Naive thymus-derived CD4-positive, alpha-beta T cell (primary cell): Measurements from ENCODE around the gene SIL1. TPM values are rescaled to one million over a fixed set of nuclear protein-coding genes. Genes with fewer than 3 reads are reported as not detected.
"Not testable (repeated sequence)": the region's sequence is repeated elsewhere in the genome, so short reads cannot be mapped to it uniquely, and the experiment has no call there.

Experiments used
- ATAC-seq: fragments of 150-1000 bp; cut with Tn5 transposase; 2 replicates; pipeline ENCODE4 v1.10.0; 2021; ENCODE audit warnings: mild to moderate bottlenecking, moderate library complexity
- CTCF ChIA-PET: fragments of 350-600 bp; sonication (Branson Sonifier 250); formaldehyde crosslinking; loops from one replicate; lab custom pipeline; 2021; ENCODE audit warnings: antibody characterized with exemption; lab: Charles Lee
- POLR2A ChIA-PET: fragments of 350-600 bp; sonication (Branson Sonifier 250); formaldehyde crosslinking; loops from one replicate; lab custom pipeline; 2021; ENCODE audit warnings: antibody characterized with exemption, inconsistent platforms; lab: Charles Lee
- DNase-seq, 9 donors: peaks; one replicate each; pipeline versions ENCODE4 v3.0.0 to v3.0.0-alpha.2; 2020 to 2022; ENCODE audit warnings: mixed read lengths in 1 of 9
- H3K27ac ChIP-seq: one replicate; pipeline ENCODE4 v1.7.0; 2013; ENCODE audit warnings: mild to moderate bottlenecking, low read depth, low read length, moderate library complexity
- H3K27me3 ChIP-seq, 2 donors: one replicate each; pipeline ENCODE4 v1.7.0; 2013; ENCODE audit warnings: low read length in 2 of 2, mild to moderate bottlenecking in 2 of 2, moderate library complexity in 2 of 2; ENCODE audit not compliant: control insufficient read depth in 2 of 2, insufficient read depth in 2 of 2
- H3K36me3 ChIP-seq, 3 experiments: 1 replicate in 2 of 3; 2 replicates in 1 of 3; pipeline ENCODE4 v1.7.0; 2013; ENCODE audit warnings: low read length in 3 of 3, mild to moderate bottlenecking in 3 of 3, moderate library complexity in 1 of 3; ENCODE audit not compliant: insufficient read depth in 3 of 3, control insufficient read depth in 2 of 3
- H3K4me1 ChIP-seq, 2 donors: one replicate each; pipeline ENCODE4 v1.7.0; 2013; ENCODE audit warnings: low read length in 2 of 2, mild to moderate bottlenecking in 2 of 2, moderate library complexity in 1 of 2; ENCODE audit not compliant: control insufficient read depth in 2 of 2, insufficient read depth in 2 of 2
- H3K4me3 ChIP-seq: 2 replicates; pipeline ENCODE4 v1.7.0; 2013; ENCODE audit warnings: mild to moderate bottlenecking, low read length
- H3K9me3 ChIP-seq, 3 experiments: 1 replicate in 2 of 3; 2 replicates in 1 of 3; pipeline ENCODE4 v1.7.0; 2013; ENCODE audit warnings: low read length in 3 of 3; ENCODE audit not compliant: control insufficient read depth in 2 of 3
- H3K27ac Mint-ChIP-seq, 9 donors: one replicate each; pipeline ENCODE4 v1.8.0; 2020 to 2022; ENCODE audit warnings: mixed read lengths in 9 of 9, mild to moderate bottlenecking in 8 of 9, moderate library complexity in 5 of 9, inconsistent platforms in 2 of 9
- H3K27me3 Mint-ChIP-seq, 5 donors: one replicate each; pipeline ENCODE4 v1.8.0; 2021 to 2022; ENCODE audit warnings: mixed read lengths in 5 of 5, mild to moderate bottlenecking in 1 of 5
- H3K36me3 Mint-ChIP-seq, 5 donors: one replicate each; pipeline ENCODE4 v1.8.0; 2020 to 2022; ENCODE audit warnings: mixed read lengths in 5 of 5, mild to moderate bottlenecking in 3 of 5, inconsistent platforms in 1 of 5
- H3K4me1 Mint-ChIP-seq, 7 donors: one replicate each; pipeline ENCODE4 v1.8.0; 2020 to 2022; ENCODE audit warnings: mixed read lengths in 7 of 7, mild to moderate bottlenecking in 3 of 7, inconsistent platforms in 1 of 7
- H3K4me3 Mint-ChIP-seq, 10 donors: one replicate each; pipeline ENCODE4 v1.8.0; 2020 to 2022; ENCODE audit warnings: mild to moderate bottlenecking in 10 of 10, mixed read lengths in 10 of 10, moderate library complexity in 6 of 10, inconsistent platforms in 2 of 10
- H3K9me3 Mint-ChIP-seq, 11 donors: one replicate each; pipeline ENCODE4 v1.8.0; 2020 to 2022; ENCODE audit warnings: mixed read lengths in 11 of 11, mild to moderate bottlenecking in 4 of 11, inconsistent platforms in 1 of 11, moderate library complexity in 1 of 11
- intact Hi-C, 2 donors: fragments of 100-400 bp; cut with micrococcal nuclease; formaldehyde crosslinking; loops; one replicate each; pipeline ENCODE4 v1.15.1; 2023
- polyA plus RNA-seq, 2 donors: library from polyadenylated mRNA; unstranded; fragments of 300-500 nt; fragmentation: Illumina TruSeq; gene quantifications; one replicate each; pipeline ENCODE4 v1.2.3, GENCODE V29; 2021
- total RNA-seq, 6 experiments: library from RNA in 5 of 6; stranded (reverse) in 5 of 6; gene quantifications; 1 replicate in 5 of 6; 2 replicates in 1 of 6; pipeline ENCODE4 v1.2.3 and lab custom pipeline; 2021 to 2026

The SIL1 gene
- total and polyA plus RNA-seq, 7 experiments from 2014 or later, result 10.6 to 27.1 (median 17.9) TPM

GRCh38 chr5:138926688-138927448 is 271.3 kb downstream of the SIL1 start:
- no peaks in the 10 kb centered on the region for H3K9me3 Mint-ChIP-seq
- H3K4me1 Mint-ChIP-seq, result no peaks in the 10 kb centered on the region
- no peaks in the 10 kb centered on the region for H3K36me3 ChIP-seq
- no peaks in the 10 kb centered on the region for H3K9me3 ChIP-seq
- H3K27me3 ChIP-seq, result no peaks in the 10 kb centered on the region
- no peak overlapping the region for H3K4me3 ChIP-seq
- CTCF ChIA-PET, result no interaction called here
- H3K36me3 Mint-ChIP-seq, result peaks cover 0 to 7% (median 0%) of the 10 kb centered on the region in 5 donors
- no peak overlapping the region for H3K27ac ChIP-seq
- peak overlapping the region in 1 of 9 donors; percentile 9 for H3K27ac Mint-ChIP-seq
- ATAC-seq (no peak), DNase-seq (no peak)
- POLR2A ChIA-PET, result no interaction called here
- intact Hi-C loops, result no loop called here
- no peak overlapping the region for H3K4me3 Mint-ChIP-seq
- H3K27me3 Mint-ChIP-seq, result peaks cover 0 to 4% (median 0%) of the 10 kb centered on the region in 5 donors
- no peaks in the 10 kb centered on the region for H3K4me1 ChIP-seq

DNA sequence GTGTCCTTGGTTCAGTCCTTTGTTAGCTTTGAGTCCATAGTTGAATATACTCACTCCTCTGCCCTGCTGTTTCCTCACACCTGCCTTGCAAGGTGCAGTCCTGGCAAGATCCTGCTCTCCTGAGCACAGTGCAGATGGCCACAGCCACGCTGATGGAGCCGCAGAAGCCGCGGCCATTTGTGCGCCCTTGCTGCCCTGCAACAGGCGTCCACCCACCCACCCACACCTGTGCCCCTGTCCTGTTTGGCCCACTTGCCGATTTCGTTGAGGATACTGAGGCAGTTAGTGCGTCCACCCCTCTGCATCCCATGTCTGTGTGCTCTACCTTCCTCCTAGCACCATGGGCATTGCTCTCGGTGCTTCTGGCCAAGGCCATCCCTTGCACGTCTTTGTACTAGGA is 271.9 kb downstream of the SIL1 start:
- CTCF ChIA-PET, result no interaction called here
- ATAC-seq (no peak), DNase-seq (no peak)
- no peak overlapping the region for H3K4me3 Mint-ChIP-seq
- Histone ChIP-seq H3K9me3 (no peaks in the 10 kb centered on the region), H3K36me3 (no peaks in the 10 kb centered on the region), H3K27ac (no peak overlapping the region), H3K4me3 (no peak overlapping the region), H3K27me3 (no peaks in the 10 kb centered on the region), H3K4me1 (no peaks in the 10 kb centered on the region)
- peaks cover 0 to 5% (median 0%) of the 10 kb centered on the region in 5 donors for H3K36me3 Mint-ChIP-seq
- peaks cover 0 to 5% (median 0%) of the 10 kb centered on the region in 5 donors for H3K27me3 Mint-ChIP-seq
- no peak overlapping the region for H3K27ac Mint-ChIP-seq
- POLR2A ChIA-PET, result no interaction called here
- H3K9me3 Mint-ChIP-seq, result no peaks in the 10 kb centered on the region
- intact Hi-C loops, result no loop called here
- no peaks in the 10 kb centered on the region for H3K4me1 Mint-ChIP-seq

DNA sequence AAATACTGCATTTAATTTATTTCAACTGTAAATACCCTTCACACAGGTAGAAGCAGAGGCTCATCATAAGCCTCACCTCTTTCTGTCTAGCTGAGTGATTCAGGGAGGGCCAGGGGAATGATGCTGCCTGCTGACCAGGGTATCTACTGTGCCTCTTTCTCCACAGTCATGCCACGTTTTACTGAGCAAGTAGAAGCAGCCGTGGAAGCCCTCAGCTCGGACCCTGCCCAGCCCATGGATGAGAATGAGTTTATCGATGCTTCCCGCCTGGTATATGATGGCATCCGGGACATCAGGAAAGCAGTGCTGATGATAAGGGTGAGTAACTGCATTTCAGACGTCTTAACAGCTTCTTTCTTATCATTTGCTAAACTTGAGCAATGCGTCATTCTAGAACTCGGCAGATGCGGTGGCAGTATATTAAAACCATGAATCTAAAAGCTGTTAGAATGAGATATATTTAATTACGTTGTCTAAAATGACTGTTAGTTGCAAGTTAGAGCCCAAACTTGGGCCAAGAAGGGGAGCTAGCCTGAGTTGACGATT is 273.0 kb downstream of the SIL1 start:
- H3K4me3 ChIP-seq, result no peak overlapping the region
- no peaks in the 10 kb centered on the region for H3K36me3 Mint-ChIP-seq
- H3K4me1 Mint-ChIP-seq, result no peaks in the 10 kb centered on the region
- H3K4me1 ChIP-seq, result no peaks in the 10 kb centered on the region
- DNase-seq (no peak), ATAC-seq (no peak)
- H3K4me3 Mint-ChIP-seq, result no peak overlapping the region
- H3K27ac Mint-ChIP-seq, result no peak overlapping the region
- H3K36me3 ChIP-seq, result no peaks in the 10 kb centered on the region
- ChIA-PET POLR2A (no interaction called here), CTCF (no interaction called here)
- intact Hi-C loops, result no loop called here
- no peak overlapping the region for H3K27ac ChIP-seq
- no peaks in the 10 kb centered on the region for H3K27me3 ChIP-seq
- no peaks in the 10 kb centered on the region for H3K9me3 ChIP-seq
- peaks cover 0 to 5% (median 0%) of the 10 kb centered on the region in 5 donors for H3K27me3 Mint-ChIP-seq
- H3K9me3 Mint-ChIP-seq, result no peaks in the 10 kb centered on the region

DNA sequence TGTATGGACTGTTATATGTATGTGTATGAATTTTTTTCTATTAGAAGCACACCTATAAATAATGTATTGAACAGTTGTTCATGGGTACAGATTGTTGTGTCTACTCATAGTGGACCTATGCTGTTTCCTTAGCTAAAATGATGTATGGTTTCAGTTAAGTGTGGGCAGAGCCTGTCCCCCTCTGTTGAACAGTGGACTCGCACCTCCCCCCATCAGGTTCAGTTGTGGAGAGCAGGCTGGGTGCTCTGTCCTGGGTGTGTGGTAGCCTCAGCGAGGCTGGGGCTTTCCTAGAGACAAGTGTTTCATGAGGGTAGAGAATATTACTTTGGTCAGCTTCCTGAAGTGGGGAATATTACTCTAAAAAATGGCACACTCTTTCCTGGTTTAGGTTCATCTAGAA is 275.7 kb downstream of the SIL1 start:
- Histone ChIP-seq H3K36me3 (no peaks in the 10 kb centered on the region), H3K9me3 (no peaks in the 10 kb centered on the region), H3K4me3 (no peak overlapping the region), H3K27me3 (no peaks in the 10 kb centered on the region), H3K4me1 (no peaks in the 10 kb centered on the region), H3K27ac (no peak overlapping the region)
- H3K4me1 Mint-ChIP-seq, result no peaks in the 10 kb centered on the region
- H3K9me3 Mint-ChIP-seq, result no peaks in the 10 kb centered on the region
- DNase-seq (no peak), ATAC-seq (no peak)
- peaks cover 0 to 5% (median 0%) of the 10 kb centered on the region in 5 donors for H3K27me3 Mint-ChIP-seq
- H3K27ac Mint-ChIP-seq, result peak overlapping the region in 1 of 9 donors; percentile 33
- H3K36me3 Mint-ChIP-seq, result no peaks in the 10 kb centered on the region
- ChIA-PET CTCF (no interaction called here), POLR2A (no interaction called here)
- no peak overlapping the region for H3K4me3 Mint-ChIP-seq
- intact Hi-C loops, result no loop called here

DNA sequence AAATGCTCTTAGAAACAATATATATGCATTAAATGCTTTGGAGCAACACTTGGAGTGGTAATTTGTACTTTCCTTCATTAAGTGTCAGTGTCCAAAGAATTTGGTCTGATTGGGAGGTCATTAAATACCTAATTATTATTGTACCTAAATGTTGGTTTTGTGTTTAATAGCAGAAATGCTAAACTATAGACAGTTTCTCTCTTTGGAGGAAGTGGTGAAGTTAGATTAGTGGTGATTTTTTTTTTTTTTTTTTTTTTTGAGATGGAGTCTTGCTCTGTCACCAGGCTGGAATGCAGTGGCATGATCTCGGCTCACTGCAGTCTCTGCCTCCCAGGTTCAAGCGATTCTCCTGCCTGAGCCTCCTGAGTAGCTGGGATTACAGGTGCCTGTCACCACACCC is 276.8 kb downstream of the SIL1 start:
- H3K4me3 ChIP-seq, H3K4me1 Mint-ChIP-seq, H3K27me3 Mint-ChIP-seq, H3K9me3 Mint-ChIP-seq, CTCF ChIA-PET, H3K36me3 Mint-ChIP-seq, H3K9me3 ChIP-seq, intact Hi-C loops, ATAC-seq, H3K27me3 ChIP-seq, H3K27ac Mint-ChIP-seq, H3K36me3 ChIP-seq, POLR2A ChIA-PET, DNase-seq, H3K27ac ChIP-seq, H3K4me3 Mint-ChIP-seq, H3K4me1 ChIP-seq: not testable (repeated sequence)

DNA sequence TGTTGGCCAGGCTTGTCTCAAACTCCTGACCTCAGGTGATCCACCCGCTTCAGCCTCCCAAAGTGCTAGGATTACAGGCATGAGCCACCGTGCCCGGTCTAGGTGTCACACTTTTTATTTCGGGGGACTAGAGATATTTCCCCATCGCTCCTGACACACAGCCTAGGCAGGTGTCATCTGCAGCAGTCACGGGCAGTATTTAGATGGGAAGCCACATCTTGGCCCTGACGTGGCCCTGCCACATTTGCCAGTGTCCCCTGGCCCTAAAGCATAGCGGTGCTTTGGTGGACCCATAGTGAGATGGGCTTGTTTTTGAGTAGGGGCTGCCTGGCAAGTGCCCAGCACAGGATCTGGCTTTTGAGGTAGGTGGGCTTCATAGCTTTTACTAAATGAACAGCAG is 278.0 kb downstream of the SIL1 start:
- Histone ChIP-seq H3K27ac (no peak overlapping the region), H3K4me3 (no peak overlapping the region), H3K4me1 (no peaks in the 10 kb centered on the region), H3K27me3 (no peaks in the 10 kb centered on the region), H3K9me3 (no peaks in the 10 kb centered on the region), H3K36me3 (no peaks in the 10 kb centered on the region)
- no peak overlapping the region for H3K4me3 Mint-ChIP-seq
- H3K27me3 Mint-ChIP-seq, result peaks cover 0 to 5% (median 0%) of the 10 kb centered on the region in 5 donors
- POLR2A ChIA-PET, result no interaction called here
- CTCF ChIA-PET, result interaction anchor here (0.6 kb wide), 1 partner anchor 163 kb away, joined by 3 read pairs; no protein-coding TSS in a partner anchor
- DNase-seq (no peak), ATAC-seq (no peak)
- no peaks in the 10 kb centered on the region for H3K9me3 Mint-ChIP-seq
- H3K27ac Mint-ChIP-seq, result no peak overlapping the region
- H3K4me1 Mint-ChIP-seq, result no peaks in the 10 kb centered on the region
- intact Hi-C loops, result no loop called here
- peaks cover 0 to 4% (median 0%) of the 10 kb centered on the region in 5 donors for H3K36me3 Mint-ChIP-seq

GRCh38 chr5:138918686-138919085 is 279.5 kb downstream of the SIL1 start:
- CTCF ChIA-PET, result no interaction called here
- peaks cover 0 to 4% (median 0%) of the 10 kb centered on the region in 5 donors for H3K36me3 Mint-ChIP-seq
- intact Hi-C loops, result no loop called here
- POLR2A ChIA-PET, result no interaction called here
- ATAC-seq, result no peak
- H3K9me3 Mint-ChIP-seq, result no peaks in the 10 kb centered on the region
- H3K4me3 ChIP-seq, result no peak overlapping the region
- no peak for DNase-seq
- H3K36me3 ChIP-seq, result no peaks in the 10 kb centered on the region
- H3K4me1 Mint-ChIP-seq, result no peaks in the 10 kb centered on the region
- H3K27ac ChIP-seq, result no peak overlapping the region
- H3K9me3 ChIP-seq, result no peaks in the 10 kb centered on the region
- H3K27ac Mint-ChIP-seq, result no peak overlapping the region
- no peaks in the 10 kb centered on the region for H3K27me3 ChIP-seq
- no peaks in the 10 kb centered on the region for H3K4me1 ChIP-seq
- H3K27me3 Mint-ChIP-seq, result peaks cover 0 to 5% (median 0%) of the 10 kb centered on the region in 5 donors
- no peak overlapping the region for H3K4me3 Mint-ChIP-seq
